GM18868 (cell line): ENCODE data around the gene TOPBP1.
"Not testable (repeated sequence)": the region's sequence is repeated elsewhere in the genome, so short reads cannot be mapped to it uniquely, and the experiment has no call there.

Experiments
- ATAC-seq: cut with Tn5 transposase; IDR thresholded peaks from one replicate; pipeline ENCODE4 v1.9.1; 2021; ENCODE audit warnings: mild to moderate bottlenecking, moderate library complexity; ENCODE audit not compliant: unreplicated experiment

TOPBP1 gene

GRCh38 chr3:133661454-133662277 is at the start of gene TOPBP1:
Gene TOPBP1 (minus strand): TSS chr3:133661941. CDS start chr3:133661127, 814 bp downstream.
- peak; percentile 88 for ATAC-seq

GRCh38 chr3:133711013-133711412 is 49.3 kb upstream of the TOPBP1 start:
- no peak for ATAC-seq

- ATAC-seq, result no peak
Observed at GRCh38 chr3:133709139-133709750, 47.5 kb upstream of the TOPBP1 start.

- ATAC-seq, result no peak
Observed at GRCh38 chr3:133706033-133706432, 44.3 kb upstream of the TOPBP1 start.

GRCh38 chr3:133703915-133704314 is 42.2 kb upstream of the TOPBP1 start:
- ATAC-seq, result no peak

GRCh38 chr3:133701435-133702358 is 40.0 kb upstream of the TOPBP1 start:
- no peak for ATAC-seq

- no peak for ATAC-seq
Observed at GRCh38 chr3:133700351-133700750, 38.6 kb upstream of the TOPBP1 start.

- no peak for ATAC-seq
Observed at GRCh38 chr3:133699903-133700302, 38.2 kb upstream of the TOPBP1 start.

- no peak for ATAC-seq
Observed at GRCh38 chr3:133699467-133699866, 37.7 kb upstream of the TOPBP1 start.

- no peak for ATAC-seq
Observed at GRCh38 chr3:133697960-133698359, 36.2 kb upstream of the TOPBP1 start.

- ATAC-seq, result no peak
Observed at GRCh38 chr3:133695560-133696171, 33.9 kb upstream of the TOPBP1 start.

- ATAC-seq, result no peak
Observed at GRCh38 chr3:133694288-133695268, 32.8 kb upstream of the TOPBP1 start.

GRCh38 chr3:133693821-133694220 is 32.1 kb upstream of the TOPBP1 start:
- ATAC-seq, result no peak

- no peak for ATAC-seq
Observed at GRCh38 chr3:133692759-133693158, 31.0 kb upstream of the TOPBP1 start.

- ATAC-seq, result no peak
Observed at GRCh38 chr3:133691273-133692107, 29.7 kb upstream of the TOPBP1 start.

GRCh38 chr3:133677993-133678392 is 16.3 kb upstream of the TOPBP1 start:
- ATAC-seq, result not testable (repeated sequence)

GRCh38 chr3:133676336-133677118 is 14.8 kb upstream of the TOPBP1 start:
- ATAC-seq, result peak; percentile 9
